GM19395 (cell line): ENCODE data around the gene BMPR1B.

Experiments
- ATAC-seq: cut with Tn5 transposase; IDR thresholded peaks from one replicate; pipeline ENCODE4 v1.9.1; 2021; ENCODE audit warnings: mild to moderate bottlenecking, moderate library complexity; ENCODE audit not compliant: unreplicated experiment

The BMPR1B gene

GRCh38 chr4:95080969-95081368, 323.2 kb downstream of the BMPR1B start:
- no peak for ATAC-seq

GRCh38 chr4:95084584-95084983, 326.8 kb downstream of the BMPR1B start:
- ATAC-seq = no peak

- ATAC-seq = no peak
These were observed 327.5 kb downstream of the BMPR1B start for GRCh38 chr4:95085124-95085833.

GRCh38 chr4:95086551-95086950, 328.8 kb downstream of the BMPR1B start:
- no peak for ATAC-seq

- no peak for ATAC-seq
These were observed 330.1 kb downstream of the BMPR1B start for GRCh38 chr4:95087657-95088455.

- no peak for ATAC-seq
These were observed 333.5 kb downstream of the BMPR1B start for GRCh38 chr4:95091272-95091671.

- ATAC-seq = no peak
These were observed 335.0 kb downstream of the BMPR1B start for GRCh38 chr4:95092766-95093165.

- ATAC-seq = no peak
These were observed 335.7 kb downstream of the BMPR1B start for GRCh38 chr4:95093460-95093859.

- ATAC-seq = no peak
These were observed 336.5 kb downstream of the BMPR1B start for GRCh38 chr4:95093936-95094929.

GRCh38 chr4:95095348-95095974, 337.7 kb downstream of the BMPR1B start:
- ATAC-seq = no peak

GRCh38 chr4:95102162-95102790, 344.5 kb downstream of the BMPR1B start:
- no peak for ATAC-seq

GRCh38 chr4:95105112-95105511, 347.4 kb downstream of the BMPR1B start:
- ATAC-seq = no peak

- no peak for ATAC-seq
These were observed 348.2 kb downstream of the BMPR1B start for GRCh38 chr4:95105983-95106382.

GRCh38 chr4:95106408-95106928, 348.7 kb downstream of the BMPR1B start:
- no peak for ATAC-seq

- ATAC-seq = no peak
These were observed 349.2 kb downstream of the BMPR1B start for GRCh38 chr4:95107004-95107403.

GRCh38 chr4:95107635-95108034, 349.9 kb downstream of the BMPR1B start:
- ATAC-seq = no peak

- ATAC-seq = no peak
These were observed 351.2 kb downstream of the BMPR1B start for GRCh38 chr4:95108883-95109421.

GRCh38 chr4:95114521-95114920, 356.8 kb downstream of the BMPR1B start:
- no peak for ATAC-seq

GRCh38 chr4:95118497-95118896, 360.7 kb downstream of the BMPR1B start:
- ATAC-seq = no peak

GRCh38 chr4:95120456-95120855, 362.7 kb downstream of the BMPR1B start:
- ATAC-seq = no peak
